Measurements from ENCODE around the gene IGIP.

Gene IGIP

GRCh38 chr5:140111859-140112551, 13.7 kb upstream of the IGIP start:
- DNase-seq = no peak

GRCh38 chr5:140112685-140113179, 13.0 kb upstream of the IGIP start:
- DNase-seq = no peak

GRCh38 chr5:140113180-140113698, 12.5 kb upstream of the IGIP start:
- peak; percentile 34 for DNase-seq

- DNase-seq = peak; percentile 96
Observed at GRCh38 chr5:140113699-140114263, 12.0 kb upstream of the IGIP start, which contains the start of gene PURA. TSS of gene PURA (plus strand) at chr5:140114109. CDS start at chr5:140114182, 73 bp downstream.

GRCh38 chr5:140114341-140115185, 11.2 kb upstream of the IGIP start:
- DNase-seq = peak; percentile 78

- DNase-seq = no peak
Observed at GRCh38 chr5:140115186-140115500, 10.6 kb upstream of the IGIP start.

- DNase-seq = peak; percentile 15
Observed at GRCh38 chr5:140116716-140117115, 9.0 kb upstream of the IGIP start.

GRCh38 chr5:140117523-140117922, 8.2 kb upstream of the IGIP start:
- no peak for DNase-seq

- DNase-seq = no peak
Observed at GRCh38 chr5:140118302-140118936, 7.3 kb upstream of the IGIP start.

- no peak for DNase-seq
Observed at GRCh38 chr5:140126315-140127012, 727 bp downstream of the IGIP start.

- DNase-seq = no peak
Observed at GRCh38 chr5:140128376-140128775, 2.6 kb downstream of the IGIP start.

GRCh38 chr5:140130949-140131733, 5.4 kb downstream of the IGIP start:
- DNase-seq = no peak

GRCh38 chr5:140131967-140132409, 6.3 kb downstream of the IGIP start:
- no peak for DNase-seq

GRCh38 chr5:140133514-140134167, 7.9 kb downstream of the IGIP start:
- DNase-seq = no peak

GRCh38 chr5:140134277-140134935, 8.7 kb downstream of the IGIP start:
- DNase-seq = no peak

- DNase-seq = no peak
Observed at GRCh38 chr5:140135127-140135526, 9.4 kb downstream of the IGIP start.

GRCh38 chr5:140136624-140137023, 10.9 kb downstream of the IGIP start:
- DNase-seq = no peak

- no peak for DNase-seq
Observed at GRCh38 chr5:140140435-140140834, 14.7 kb downstream of the IGIP start.

- no peak for DNase-seq
Observed at GRCh38 chr5:140141241-140141640, 15.5 kb downstream of the IGIP start.

- DNase-seq = no peak
Observed at GRCh38 chr5:140142246-140142645, 16.5 kb downstream of the IGIP start.
